Umbilical cord (tissue), 2 donors: ENCODE data around the gene TUBGCP3. TPM values are rescaled to one million over a fixed set of nuclear protein-coding genes. Genes with fewer than 3 reads are reported as not detected.

Experiments used
- DNase-seq: peaks from one replicate; pipeline ENCODE4 v3.0.0-alpha.2; 2015; ENCODE audit warnings: low spot score
- total RNA-seq: library from RNA; depleted of rRNA; stranded (reverse); fragments of >200 nt; gene quantifications from one replicate; pipeline ENCODE4 v1.2.3, GENCODE V29; 2014; ENCODE audit warnings: low replicate concordance; ENCODE audit not compliant: insufficient read depth

TUBGCP3 gene
- total RNA-seq, 1 donor from 2014 or later: 27.0 TPM

DNA sequence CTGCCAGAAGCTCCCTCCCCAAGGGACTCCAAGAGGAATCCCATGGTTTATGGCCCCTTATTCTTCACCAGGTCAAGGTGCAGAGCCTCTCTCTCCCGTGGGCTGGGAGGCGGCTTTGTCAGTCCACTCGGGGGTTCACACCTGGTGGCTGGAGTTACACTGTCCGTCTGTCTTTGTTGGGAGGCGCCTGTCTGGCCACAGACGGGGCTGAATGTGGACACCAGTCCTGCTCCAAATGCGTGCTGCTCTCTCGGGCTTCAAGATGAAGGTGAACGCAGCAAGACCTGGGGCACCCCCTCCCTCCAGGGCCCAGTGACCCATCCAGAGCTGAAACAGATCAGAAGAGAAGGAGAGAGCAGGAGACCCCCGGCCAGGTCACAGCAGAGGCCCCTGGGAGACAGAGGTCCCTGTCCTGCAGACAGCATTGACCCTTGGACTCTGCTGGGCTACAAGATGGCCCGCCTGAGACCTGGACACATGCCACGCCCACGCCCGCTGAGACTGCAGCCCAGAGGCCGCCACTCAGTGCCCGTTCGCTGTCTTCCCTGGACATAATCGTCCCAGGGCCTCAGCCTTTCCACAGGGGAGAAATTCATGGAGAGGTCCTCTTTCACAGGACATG lies 29.9 kb upstream of the TUBGCP3 start:
- no peak for DNase-seq

DNA sequence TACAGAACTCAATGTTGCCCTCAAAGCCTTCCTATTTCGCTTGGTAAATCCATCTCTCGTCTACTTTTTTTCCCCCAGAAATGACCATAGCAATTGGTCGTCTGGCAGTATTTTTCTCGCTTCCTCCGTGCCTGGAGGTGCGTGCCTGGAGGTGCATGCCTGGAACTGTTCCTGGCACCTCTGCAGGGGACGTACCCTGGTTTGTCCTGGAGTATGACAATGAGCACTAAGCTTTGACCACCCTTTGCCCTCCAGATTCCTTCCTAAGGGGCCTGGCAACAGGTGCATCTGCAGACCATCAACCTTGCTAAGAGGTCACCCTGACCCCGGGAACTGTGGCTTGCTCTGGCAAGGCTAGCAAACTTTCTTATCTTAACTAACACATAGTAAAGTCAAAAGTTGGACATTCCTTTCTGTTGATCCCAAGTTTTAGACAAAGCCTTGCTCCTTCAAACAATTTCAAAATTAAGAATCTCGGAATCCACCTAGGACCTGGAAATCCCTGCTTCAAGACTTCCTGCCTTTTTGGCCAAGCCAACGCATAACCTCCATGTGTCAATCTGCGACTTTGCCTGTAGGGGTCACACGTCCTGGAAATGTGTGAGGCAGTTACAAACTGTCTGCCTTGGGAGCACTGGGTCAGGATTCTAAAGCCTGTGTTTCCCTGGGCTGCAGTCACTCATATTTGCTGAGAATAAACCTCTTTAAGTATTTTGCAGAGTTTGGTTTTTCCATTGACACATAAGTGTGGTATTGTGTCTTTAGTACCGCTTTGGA lies 28.8 kb upstream of the TUBGCP3 start:
- DNase-seq: peak; percentile 58

DNA sequence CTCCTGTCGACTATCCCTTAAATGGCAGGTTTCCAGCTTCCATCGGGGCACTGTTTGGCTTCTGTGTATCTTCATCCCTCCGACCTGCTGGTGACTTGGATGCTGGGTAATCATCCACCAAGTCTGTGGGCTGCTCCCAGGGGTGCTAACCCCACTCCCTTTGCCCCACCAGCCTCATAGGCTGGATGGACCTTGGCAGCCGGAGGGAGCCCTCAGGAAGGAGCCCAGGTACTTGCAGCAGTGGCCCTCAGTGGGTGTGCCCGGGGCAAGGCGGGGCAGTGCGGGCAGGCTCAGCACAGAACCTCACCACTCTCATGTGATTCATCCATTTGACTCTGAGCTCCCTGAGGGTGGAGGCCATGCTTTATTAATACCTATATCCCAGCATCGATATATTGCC lies 27.4 kb upstream of the TUBGCP3 start:
- no peak for DNase-seq

DNA sequence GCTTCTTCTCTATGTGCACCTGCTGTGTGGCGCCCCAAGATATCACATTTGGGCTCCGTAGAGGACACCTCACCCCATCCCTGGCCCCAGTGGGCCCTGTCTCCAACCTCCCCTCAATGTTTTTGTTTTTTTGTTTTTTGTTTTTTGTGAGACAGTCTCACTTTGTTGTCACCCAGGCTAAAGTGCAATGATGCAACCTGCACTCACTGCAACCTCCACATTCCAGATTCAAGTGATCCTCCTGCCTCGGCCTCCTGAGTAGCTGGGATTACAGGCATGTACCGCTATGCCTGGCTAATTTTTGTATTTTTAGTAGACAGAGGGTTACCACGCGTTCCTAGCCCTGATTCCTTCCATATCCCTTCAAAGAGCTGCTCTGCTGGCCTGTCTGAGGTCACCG lies 26.9 kb upstream of the TUBGCP3 start:
- DNase-seq: no peak

DNA sequence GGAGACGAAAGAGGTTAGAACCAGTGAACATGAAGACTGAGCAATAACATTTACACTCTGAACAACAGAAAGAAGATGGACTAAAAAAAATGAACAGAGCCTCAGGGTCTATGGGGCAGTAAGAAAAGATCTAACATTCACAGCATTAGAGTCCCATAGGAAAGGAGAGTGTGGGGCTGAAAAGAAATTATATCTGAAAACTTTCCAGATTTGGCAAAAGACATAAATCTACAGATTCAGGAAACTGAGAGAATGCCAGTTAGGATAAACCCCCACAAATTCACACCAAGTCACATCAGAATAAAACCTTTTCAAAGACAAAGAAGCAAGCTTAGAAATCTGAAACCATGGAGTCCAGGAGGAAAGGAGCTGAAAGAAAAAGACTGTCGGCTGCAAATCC lies 20.3 kb upstream of the TUBGCP3 start:
- DNase-seq: no peak

DNA sequence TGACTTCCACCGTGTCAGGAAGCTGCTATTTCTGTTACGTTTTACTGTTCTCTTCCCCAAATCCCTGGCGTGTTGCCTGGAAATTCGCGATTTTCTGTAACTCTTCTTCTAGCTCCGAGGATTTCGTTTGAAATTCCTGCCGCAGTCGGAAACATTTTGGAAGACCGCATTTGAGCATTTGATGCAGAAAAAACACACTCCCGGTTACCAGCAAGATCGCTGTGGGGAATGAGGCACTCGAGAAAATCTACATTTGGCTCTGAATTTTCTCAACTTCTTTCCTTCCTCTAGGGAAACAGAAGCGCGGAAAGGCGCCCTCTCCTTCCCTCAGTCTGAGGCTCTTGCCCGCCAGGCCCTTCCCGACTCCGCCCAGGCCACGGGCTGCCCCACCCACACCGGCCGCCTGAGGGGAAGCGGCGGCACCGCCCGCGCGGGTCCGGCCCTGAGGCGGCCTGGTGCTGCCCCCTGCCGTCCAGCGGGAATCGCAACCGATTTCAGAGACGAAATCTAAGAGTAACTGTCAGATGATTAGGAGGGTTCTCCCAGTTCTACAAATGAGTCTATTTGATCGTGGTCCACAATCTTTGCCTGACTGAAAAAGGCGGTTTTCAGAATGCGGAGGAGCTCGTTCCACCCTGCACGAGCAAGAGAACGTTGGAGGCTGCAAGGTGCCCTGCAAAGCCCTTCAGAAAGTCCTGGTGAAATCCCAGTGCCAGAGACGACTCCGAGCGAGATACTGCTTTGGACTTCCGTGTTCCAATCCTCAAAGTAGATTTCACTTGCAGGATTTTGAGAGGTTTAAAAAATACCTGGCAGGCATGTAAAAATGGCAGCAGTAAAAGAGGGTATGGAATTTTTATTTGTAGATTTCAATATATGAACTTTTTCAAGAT lies 18.4 kb upstream of the TUBGCP3 start:
- DNase-seq: peak; percentile 96

DNA sequence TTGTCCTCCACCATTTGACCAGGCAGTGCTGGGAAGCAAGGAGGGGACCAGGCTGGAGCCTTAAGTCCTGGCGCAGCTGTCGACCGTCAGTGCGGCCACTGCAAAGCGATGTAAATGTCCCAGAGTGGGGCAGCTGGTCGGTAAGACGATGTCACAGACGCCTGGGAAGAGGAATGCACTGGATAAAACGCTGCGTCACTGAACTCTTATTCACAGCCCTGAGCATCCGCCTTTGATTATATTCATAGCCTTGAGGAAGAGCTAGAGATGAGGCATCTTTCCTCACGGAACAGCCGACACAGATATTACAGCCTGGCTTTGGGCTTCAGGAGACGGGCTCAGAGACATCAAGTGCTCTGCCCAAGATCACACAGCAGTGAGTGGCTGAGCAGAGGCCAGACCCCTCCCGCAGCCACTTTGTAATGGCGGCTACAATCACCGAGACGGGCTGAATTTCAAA lies 17.6 kb upstream of the TUBGCP3 start:
- DNase-seq: no peak

DNA sequence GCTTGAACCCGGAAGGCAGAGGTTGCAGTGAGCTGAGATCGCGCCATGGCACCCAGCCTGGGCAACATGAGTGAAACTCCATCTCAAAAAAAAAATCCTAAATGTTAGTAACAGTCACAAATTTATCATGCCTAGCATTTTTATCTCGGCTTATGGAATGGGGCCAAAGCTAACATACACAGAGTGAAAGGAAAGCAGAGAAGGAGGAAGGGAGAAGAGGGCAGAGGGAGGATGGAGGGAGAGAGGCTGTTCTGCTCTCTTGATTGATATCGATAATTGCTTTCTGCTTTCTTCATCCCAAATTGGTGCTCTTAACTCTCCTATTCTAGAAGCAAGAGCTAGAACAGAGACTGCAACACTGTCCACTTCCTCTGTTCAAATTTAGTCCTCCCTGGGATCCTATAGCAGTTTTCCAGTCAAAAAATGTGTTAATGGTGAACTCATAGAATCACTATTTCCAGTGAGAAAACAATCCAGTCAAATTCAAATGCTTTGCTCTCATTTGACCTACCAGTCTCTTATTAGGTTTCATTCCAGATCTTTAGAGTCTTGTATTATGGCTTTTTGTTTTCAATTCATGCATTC lies 15.8 kb upstream of the TUBGCP3 start:
- DNase-seq: peak; percentile 34

DNA sequence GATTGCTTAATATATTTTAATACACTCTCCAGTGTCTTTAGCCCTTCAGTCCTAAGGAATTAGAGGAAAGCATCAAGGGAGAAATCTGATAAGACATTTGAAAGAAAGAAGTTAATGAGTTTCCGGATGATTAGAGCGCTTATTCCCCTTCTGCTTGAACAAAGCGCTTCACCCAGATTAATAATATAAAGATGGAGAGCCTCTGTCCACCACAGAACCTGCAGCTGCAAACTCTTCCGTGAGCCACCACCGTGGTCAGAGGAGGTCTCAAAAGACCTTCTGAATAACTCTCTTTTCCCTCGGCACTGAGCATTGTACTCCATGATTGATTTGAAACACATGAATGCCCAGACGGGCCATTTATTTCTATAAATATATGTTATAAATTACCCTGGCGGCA lies 14.2 kb upstream of the TUBGCP3 start:
- no peak for DNase-seq

DNA sequence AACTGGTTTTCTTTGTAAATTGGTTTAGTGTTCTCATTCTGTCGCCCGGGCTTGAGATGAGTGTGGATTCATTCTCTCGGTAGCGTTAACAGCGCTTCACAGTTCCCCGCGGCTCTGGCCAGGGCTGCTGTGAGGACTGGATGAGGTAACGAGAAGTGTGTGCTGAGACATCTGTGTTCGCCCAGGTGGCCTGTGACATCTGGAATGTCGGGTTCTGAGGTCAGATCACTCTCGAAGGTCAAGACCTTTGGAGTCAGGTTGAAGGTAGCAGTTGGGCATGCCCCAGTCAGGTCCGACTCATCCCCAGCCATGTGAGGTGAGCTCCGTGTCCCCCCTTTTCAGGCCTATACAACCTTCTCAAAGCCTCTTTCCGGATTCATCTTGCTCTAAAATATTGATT lies 13.4 kb upstream of the TUBGCP3 start:
- DNase-seq: no peak

DNA sequence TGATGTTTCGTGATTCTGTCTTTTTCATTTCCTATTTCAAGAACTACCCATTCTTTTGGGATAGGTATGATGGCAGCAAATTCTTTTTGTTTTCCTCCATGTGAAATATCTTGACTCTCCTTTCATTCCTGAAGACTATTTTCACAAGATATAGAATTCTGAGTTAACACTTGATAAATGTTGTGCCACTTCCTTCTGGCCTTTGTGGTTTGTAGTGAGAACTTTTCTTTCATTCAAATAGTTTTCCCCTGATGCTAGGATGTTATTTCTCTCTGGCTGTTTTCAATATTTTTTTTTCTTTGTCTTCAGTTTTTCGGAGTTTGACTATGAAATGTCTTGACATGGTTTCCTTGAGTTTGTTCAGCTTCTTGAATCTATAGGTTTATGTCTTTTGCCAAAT lies 8.3 kb upstream of the TUBGCP3 start:
- DNase-seq: no peak

DNA sequence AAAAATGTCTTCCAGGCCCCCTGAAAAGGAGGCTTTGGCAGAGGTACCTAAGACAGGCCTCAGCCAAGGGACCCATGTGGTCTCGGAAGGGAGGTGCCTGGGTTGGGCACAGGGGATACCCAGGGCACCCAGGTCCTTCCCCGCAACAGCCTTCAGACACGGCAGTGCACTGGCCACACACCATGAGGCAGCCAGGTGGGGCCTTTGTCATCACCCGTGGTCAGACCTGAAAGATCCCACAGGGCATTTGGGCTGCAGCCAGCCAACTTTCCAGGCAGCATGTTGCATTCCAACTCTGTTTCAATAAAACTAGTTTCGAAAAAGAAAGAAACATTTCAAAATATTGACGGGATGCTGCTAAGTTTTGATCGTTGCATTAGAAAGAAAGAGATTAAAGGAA lies 4.7 kb upstream of the TUBGCP3 start:
- no peak for DNase-seq

DNA sequence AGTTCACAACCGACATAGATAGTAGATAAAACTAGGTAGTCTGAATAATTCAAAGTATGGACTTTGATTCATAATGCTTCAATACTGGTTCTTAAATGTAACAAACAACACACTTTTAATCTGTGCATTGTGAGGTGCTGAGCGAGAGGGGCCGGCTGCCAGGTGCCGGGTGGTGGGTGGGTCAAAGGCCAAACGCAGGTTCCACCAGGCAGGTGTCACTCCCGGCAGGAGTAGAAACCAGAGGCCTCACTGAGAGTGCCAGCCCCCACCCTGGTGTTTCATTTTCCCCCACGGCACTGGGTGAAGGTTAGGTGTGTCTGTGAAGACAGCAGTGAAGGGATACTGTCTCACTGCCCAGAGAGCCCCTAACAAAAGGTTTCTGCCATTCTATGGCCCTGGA lies 4.2 kb upstream of the TUBGCP3 start:
- no peak for DNase-seq

DNA sequence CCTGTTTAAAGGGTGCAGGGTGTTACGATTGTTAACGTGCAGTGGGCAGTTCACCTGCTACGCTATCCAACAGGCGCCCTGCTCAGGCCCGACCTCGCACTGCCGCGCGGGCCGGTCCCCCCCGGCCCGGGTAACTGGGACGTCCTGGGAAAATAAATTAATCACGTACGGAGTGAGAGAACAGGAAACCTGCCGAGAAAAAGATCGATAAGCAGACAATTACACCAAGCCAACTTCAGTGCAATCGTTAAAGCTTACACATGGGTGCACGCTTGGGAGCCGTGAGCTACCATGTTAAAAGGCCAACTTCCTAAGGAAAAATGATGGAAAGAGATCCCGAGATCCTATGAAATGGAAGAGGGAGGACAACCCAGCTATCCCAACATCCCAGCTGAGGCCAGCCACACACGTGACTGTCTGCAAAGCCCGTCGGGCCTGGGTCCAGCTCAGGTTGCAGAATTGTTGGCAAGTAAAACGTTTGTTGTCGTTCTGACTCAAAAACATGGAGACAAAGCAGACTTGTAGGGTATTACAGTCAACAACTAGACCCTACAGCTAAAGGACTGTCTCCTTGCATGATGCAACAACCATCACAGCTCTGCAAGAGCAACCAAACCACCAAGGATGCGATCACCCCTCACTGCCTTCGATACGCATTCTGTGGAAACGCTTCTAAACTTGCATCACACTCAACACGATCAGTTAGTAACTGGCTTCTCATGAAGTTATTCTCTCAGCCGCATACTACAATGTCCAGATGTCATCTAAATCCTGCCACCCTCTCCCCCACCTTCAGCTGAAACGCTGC lies 741 bp upstream of the TUBGCP3 start:
- no peak for DNase-seq

DNA sequence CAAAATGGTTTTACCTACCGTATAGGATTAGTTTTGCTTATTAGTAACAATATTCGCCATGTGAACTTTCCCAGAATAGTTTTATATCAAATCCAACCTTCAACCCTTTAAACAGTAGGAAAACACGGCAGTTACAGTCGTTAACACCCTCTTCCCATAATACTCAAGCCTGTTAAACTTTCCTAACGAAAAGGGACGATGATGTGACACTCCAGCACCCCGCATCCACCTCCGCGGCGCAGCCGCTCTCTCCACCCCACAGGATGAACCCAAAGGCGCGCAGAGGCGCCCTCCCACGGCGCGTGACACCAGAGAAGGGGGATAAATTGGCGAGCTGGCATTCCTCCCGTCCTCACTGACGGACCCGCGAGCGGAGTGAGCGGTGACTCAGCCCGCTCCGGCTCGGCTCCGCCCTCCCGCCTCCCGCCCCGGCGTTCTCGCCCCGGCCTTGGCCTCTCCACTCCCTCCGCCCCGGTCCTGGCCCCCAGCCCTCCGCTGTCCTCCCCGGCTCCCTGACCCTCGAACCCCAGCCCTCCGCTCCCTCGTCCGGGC lies 665 bp downstream of the TUBGCP3 start:
- peak; percentile 81 for DNase-seq

DNA sequence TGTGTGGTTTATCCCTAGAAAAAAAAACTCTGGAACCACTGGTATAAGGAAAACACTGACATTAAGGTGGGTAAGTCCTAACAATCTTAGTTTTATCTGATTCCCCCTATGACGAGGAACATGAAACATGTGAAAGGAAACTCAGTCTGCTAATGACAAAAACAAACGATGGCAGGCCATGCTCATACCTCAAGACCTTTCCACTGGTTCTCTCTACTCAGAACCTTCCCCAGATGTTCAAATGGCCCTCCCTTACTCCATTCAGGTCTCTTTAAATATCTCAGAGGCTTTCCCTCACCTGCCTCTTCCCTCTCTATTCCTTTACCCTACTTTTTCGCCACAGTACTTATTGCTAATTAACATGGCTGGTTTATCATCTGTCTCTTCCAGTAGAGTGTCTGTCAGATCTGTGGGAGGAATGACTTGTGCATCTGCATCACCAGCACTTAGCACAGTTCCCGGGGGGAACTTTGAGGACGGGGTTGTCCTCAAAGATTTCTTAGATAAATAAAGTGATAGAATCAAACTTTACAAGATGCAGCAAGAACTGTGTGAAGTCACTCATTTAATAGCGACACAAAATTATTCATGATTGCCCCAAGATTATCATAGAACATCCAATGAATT lies 1.5 kb downstream of the TUBGCP3 start:
- DNase-seq: no peak

DNA sequence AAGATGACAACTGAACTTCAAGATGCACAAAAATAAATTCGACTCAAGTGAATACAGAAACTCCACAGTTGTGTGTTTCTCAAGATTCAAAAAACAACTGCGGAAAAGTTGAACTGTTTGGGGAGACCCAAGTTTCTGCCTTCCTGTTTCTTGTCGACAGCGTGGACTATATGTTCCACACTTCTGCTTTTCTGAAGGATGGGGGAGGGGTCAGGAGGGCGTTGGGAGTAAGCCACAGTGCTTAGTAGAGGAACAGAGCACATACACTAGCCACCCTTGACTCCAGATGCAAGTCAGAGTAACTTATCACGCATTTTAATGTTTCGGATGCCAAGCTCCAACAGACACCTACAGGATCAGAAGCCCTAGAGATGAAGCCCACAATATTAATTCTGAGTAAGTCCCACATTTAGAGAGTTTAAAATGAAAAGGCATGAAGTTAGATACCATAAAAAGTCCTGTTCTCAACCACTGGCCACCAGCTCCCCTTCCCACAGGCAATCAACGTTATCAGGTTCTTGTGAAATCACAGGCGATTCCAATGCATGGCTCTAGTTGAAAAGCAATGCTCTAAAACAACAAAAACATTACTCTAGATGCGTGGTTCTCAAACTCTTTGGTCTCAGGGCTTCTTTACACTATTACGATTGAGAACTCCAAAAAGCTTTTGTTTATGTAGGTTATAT lies 4.2 kb downstream of the TUBGCP3 start:
- peak; percentile 45 for DNase-seq

DNA sequence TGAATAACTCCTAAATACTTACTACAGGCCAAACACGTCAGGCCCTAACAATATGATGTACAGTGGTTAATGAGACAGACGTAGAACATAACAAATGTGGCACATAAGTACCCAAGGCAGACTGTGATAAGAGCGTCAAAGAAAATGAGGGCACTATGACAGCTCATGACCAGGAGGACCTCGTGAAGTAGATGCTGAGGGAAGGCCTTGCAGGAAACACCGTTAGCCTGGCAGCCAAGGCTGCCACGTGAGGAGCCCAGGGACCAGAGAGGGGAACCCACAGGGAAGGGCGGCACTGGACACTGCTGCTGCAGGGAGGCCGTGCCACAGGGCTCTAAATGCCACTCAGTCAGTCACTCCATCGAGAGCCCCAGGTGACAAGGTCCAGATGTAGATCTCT lies 5.7 kb downstream of the TUBGCP3 start:
- DNase-seq: no peak

DNA sequence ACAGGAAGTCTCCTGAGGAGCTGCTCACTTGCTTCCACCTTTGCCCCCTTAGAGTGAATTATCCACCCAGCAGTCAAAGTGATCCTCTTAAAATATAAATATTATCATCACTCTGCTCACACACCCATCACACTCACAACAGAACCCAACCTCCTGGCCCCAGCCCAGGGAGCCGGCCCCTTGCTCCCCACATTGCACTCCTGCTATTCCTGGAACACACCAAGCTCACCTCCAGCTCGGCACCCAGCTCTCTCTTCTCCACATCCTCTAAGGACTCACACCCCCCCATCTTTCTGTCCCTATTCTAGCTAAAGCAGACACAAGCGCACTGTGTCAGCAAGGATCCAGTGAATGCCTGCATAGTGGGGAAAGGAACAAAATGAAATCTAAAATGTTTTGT lies 7.0 kb downstream of the TUBGCP3 start:
- DNase-seq: no peak

DNA sequence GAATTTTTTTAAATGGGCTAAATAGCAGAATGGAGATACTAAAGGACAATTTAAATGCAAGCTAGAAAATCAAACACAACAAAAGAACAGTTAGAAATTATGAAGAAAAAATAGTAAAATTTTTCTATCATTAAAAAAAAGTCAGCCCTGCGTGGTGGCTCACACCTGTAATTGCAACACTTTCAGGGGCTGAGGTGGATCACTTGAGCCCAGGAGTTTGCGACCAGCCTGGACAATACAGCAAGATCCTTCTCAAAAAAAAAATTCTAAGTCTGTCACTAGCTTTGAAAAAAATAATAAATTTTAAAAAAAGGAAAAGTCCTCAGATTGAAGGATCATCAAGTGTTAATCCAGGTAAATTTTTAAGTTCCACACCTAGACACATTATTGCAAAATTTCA lies 7.7 kb downstream of the TUBGCP3 start:
- DNase-seq: no peak
